ENCODE data around the gene WRAP73.
A peak's percentile ranks its signal among the peaks of the same experiment; 100 is the strongest.
"Not testable (repeated sequence)": the region's sequence is repeated elsewhere in the genome, so short reads cannot be mapped to it uniquely, and the experiment has no call there.

WRAP73 gene

DNA sequence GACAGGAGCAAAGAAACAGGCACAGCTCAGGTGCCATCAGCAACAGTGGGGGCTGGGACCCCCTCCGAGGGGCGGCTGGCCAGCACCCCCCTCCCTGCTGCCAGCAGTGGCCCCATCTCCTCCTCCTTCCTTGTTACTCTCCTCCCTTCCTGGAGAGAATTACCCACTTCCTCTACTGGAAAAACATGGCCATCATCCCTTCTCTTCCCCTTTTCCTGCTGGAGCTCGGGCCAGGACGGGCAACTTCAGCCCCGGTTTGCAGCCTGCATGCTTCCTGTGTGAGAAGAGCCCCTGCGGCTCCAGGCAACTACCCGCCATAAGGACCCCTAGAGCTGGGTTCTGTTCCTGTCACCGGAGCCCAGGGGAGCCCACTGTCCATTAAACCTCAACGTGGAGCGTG is 56.2 kb downstream of the WRAP73 start:
- no peak for DNase-seq

DNA sequence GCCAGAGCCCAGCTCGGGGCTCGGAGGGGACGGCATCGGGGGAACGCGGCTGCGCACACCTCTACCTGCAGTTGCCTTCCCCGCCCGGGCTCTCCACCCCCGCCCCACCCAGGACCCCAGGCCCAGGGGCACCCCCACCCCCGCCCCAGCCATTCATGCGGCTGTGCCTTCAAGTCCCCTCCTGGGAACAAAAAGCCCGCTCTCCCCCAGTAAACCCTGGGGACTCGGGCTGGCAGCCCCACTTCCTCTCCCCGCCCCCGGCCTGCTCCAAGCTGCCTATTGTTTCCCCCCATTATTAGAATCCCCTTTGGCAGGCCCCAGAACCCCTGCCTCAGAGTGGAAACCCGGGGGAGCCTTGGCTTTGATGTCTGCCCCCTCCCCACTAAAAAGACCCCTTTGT is 56.6 kb downstream of the WRAP73 start:
- no peak for DNase-seq

GRCh38 chr1:3590951-3591865 is 58.7 kb downstream of the WRAP73 start:
- no peak for DNase-seq

- no peak for DNase-seq
Observed at GRCh38 chr1:3590139-3590763, 59.7 kb downstream of the WRAP73 start.

DNA sequence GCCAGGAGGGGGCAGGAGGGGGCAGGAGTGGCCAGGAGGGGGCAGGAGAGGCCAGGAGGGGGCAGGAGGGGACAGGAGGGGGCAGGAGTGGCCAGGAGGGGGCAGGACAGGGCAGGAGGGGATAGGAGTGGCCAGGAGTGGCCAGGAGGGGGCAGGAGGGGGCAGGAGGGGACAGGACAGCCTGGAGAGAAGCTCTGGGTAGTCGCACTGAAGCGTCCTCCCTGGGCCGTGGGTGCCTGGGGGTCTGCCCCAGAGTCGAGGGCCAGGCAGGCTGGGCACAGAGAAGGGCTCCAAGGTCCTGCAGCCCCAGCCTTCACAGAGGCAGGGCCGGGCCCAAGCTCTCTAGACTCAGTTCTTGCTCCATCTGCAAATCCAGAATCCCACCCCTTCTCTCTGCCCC is 61.5 kb downstream of the WRAP73 start:
- no peak for DNase-seq

GRCh38 chr1:3586986-3587759 is 62.7 kb downstream of the WRAP73 start:
- DNase-seq = peak; percentile 2

- no peak for DNase-seq
Observed at GRCh38 chr1:3585940-3586568, 63.8 kb downstream of the WRAP73 start.

DNA sequence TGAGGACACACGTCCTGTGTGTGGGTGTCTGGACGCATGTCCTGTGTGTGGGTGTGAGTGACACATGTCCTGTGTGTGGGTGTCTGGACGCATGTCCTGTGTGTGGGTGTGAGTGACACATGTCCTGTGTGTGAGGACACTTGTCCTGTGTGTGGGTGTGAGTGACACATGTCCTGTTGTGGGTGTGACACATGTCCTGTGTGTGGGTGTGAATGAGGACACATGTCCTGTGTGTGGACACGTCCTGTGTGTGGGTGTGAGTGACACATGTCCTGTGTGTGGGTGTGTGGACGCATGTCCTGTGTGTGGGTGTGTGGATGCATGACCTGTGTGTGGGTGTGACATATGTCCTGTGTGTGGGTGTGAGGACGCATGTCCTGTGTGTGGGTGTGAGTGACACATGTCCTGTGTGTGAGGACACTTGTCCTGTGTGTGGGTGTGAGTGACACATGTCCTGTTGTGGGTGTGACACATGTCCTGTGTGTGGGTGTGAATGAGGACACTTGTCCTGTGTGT is 64.5 kb downstream of the WRAP73 start:
- not testable (repeated sequence) for DNase-seq

DNA sequence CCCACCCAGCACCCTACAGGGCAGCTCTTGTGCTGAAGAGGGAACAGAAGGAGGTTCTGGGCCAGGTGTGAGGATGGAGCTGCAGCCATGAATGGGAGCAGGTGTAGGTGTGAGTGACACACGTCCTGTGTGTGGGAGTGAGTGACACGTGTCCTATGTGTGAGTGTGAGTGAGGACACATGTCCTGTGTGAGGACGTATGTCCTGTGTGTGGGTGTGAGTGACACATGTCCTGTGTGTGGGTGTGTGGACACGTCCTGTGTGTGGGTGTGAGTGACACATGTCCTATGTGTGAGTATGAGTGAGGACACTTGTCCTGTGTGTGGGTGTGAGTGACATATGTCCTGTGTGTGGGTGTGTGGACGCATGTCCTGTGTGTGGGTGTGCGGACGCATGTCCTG is 65.0 kb downstream of the WRAP73 start:
- no peak for DNase-seq

DNA sequence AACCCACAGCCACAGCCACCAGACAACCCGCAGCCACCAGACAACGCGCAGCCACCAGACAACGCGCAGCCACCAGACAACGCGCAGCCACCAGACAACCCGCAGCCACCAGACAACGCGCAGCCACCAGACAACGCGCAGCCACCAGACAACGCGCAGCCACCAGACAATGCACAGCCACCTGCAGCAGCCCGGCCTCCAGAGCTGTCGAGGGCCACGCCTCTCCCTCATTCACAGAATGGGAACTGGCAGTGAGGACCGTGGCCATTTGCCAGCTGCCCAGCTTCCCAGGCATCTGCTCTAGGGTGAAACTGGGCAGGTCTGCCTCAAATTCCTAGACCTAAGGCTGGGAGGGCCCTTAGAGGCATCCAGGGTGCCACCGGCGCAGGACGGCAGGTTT is 66.2 kb downstream of the WRAP73 start:
- not testable (repeated sequence) for DNase-seq

- no peak for DNase-seq
Observed at GRCh38 chr1:3581296-3582036, 68.4 kb downstream of the WRAP73 start.

Data from fibroblast of upper back skin (primary cell).